Measurements from ENCODE around the gene ANGEL2.

DNA sequence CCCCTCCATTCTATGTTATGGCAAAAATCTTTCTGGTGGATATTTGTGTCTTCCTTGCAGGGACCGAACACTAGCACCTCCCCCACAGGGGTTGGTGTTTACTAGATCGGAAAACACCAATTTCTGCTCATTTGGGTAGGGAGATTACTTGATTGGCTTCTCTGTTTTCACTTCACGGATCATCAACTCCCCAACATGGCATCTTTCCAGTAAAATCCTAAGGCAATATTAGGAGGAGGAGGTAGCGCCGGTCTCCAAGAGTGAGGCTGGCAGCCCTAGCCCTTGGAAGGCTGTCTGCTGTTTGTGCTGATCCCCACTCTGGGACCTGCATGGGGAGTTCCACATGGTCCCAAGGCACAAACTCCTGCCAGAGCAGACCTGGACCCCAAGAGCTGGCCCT is 53.2 kb downstream of the ANGEL2 start:
- TF ChIP-seq, protein P1, sequence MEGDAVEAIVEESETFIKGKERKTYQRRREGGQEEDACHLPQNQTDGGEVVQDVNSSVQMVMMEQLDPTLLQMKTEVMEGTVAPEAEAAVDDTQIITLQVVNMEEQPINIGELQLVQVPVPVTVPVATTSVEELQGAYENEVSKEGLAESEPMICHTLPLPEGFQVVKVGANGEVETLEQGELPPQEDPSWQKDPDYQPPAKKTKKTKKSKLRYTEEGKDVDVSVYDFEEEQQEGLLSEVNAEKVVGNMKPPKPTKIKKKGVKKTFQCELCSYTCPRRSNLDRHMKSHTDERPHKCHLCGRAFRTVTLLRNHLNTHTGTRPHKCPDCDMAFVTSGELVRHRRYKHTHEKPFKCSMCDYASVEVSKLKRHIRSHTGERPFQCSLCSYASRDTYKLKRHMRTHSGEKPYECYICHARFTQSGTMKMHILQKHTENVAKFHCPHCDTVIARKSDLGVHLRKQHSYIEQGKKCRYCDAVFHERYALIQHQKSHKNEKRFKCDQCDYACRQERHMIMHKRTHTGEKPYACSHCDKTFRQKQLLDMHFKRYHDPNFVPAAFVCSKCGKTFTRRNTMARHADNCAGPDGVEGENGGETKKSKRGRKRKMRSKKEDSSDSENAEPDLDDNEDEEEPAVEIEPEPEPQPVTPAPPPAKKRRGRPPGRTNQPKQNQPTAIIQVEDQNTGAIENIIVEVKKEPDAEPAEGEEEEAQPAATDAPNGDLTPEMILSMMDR (IDR thresholded peaks at IDR 0.05; ENCODE audit: low read depth, low read length) = no peak
- no peak for TF ChIP-seq EZH2phosphoT487 (IDR thresholded peaks at IDR 0.05; ENCODE audit: low read depth)

Data from OCI-LY3 (cell line).